ENCODE measurements around the gene GABRB1.

GABRB1 gene

GRCh38 chr4:47471064-47471463, 439.7 kb downstream of the GABRB1 start:
- DNase-seq (ENCODE audit: low read depth) = peak; percentile 13

GRCh38 chr4:47471591-47471990, 440.2 kb downstream of the GABRB1 start:
- no peak for DNase-seq (ENCODE audit: low read depth)

GRCh38 chr4:47473141-47473750, 441.9 kb downstream of the GABRB1 start:
- DNase-seq (ENCODE audit: low read depth) = no peak

GRCh38 chr4:47474799-47475198, 443.4 kb downstream of the GABRB1 start:
- no peak for DNase-seq (ENCODE audit: low read depth)

- DNase-seq (ENCODE audit: low read depth) = no peak
Observed at GRCh38 chr4:47475411-47475810, 444.0 kb downstream of the GABRB1 start.
